ENCODE results near the gene INSC.

Gene INSC

DNA sequence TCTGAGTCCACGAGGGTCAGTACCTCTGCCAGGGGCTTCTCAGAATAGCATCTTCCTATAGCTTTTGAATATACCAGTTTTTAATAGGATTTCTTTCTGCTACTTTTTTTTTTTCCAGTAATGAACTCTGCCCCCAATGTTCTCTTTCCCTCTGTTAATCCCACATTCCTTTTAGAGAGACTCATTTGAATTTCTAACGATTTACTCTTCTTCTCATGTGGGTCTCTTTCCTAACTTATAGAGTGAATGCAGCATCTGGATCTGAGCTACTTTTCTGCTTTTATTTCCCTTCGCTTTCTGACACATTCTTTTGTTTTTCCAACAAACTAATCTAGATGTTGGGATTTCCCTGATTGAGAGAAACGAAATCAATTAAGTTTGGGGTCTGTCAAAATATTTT lies 71.4 kb downstream of the INSC start:
- Histone ChIP-seq H4K20me1 (ENCODE audit: insufficient read depth, low read length) (no peaks in the 10 kb centered on the region), H2AFZ (ENCODE audit: low read length) (no peak overlapping the region), H3K27ac (ENCODE audit: low read depth, low read length, poor library complexity, severe bottlenecking) (no peak overlapping the region), H3K36me3 (ENCODE audit: insufficient read depth, low read length) (no peaks in the 10 kb centered on the region), H3K4me1 (ENCODE audit: insufficient read depth, low read length, severe bottlenecking) (no peaks in the 10 kb centered on the region), H3K9me3 (ENCODE audit: low read length) (no peaks in the 10 kb centered on the region), H3F3A (ENCODE audit: insufficient read depth, low read length) (no peaks in the 10 kb centered on the region), H3K9me2 (ENCODE audit: low read depth, low read length) (no peaks in the 10 kb centered on the region), H3K4me3 (ENCODE audit: low read depth, low read length, poor library complexity, severe bottlenecking) (no peak overlapping the region), H3K79me2 (ENCODE audit: insufficient read depth, low read length) (no peaks in the 10 kb centered on the region), H3K27me3 (ENCODE audit: insufficient read depth, low read length) (no peaks in the 10 kb centered on the region; the same call in 1 of the 2 replicates), H3K9ac (ENCODE audit: low read length) (no peak overlapping the region), H3K4me2 (ENCODE audit: low read length) (no peak overlapping the region)
- TF ChIP-seq CTCF (IDR thresholded peaks at IDR 0.05; ENCODE audit: low read length), result no peak

GRCh38 chr11:15189189-15189588 lies 74.5 kb downstream of the INSC start:
- Histone ChIP-seq H3K9ac (ENCODE audit: low read length) (no peak overlapping the region), H3K4me3 (ENCODE audit: low read depth, low read length, poor library complexity, severe bottlenecking) (no peak overlapping the region), H3K4me2 (ENCODE audit: low read length) (no peak overlapping the region), H3K9me2 (ENCODE audit: low read depth, low read length) (no peaks in the 10 kb centered on the region), H4K20me1 (ENCODE audit: insufficient read depth, low read length) (no peaks in the 10 kb centered on the region), H3K4me1 (ENCODE audit: insufficient read depth, low read length, severe bottlenecking) (no peaks in the 10 kb centered on the region), H3K27me3 (ENCODE audit: insufficient read depth, low read length) (no peaks in the 10 kb centered on the region; the same call in 1 of the 2 replicates), H2AFZ (ENCODE audit: low read length) (no peak overlapping the region), H3K36me3 (ENCODE audit: insufficient read depth, low read length) (no peaks in the 10 kb centered on the region), H3K79me2 (ENCODE audit: insufficient read depth, low read length) (no peaks in the 10 kb centered on the region), H3K27ac (ENCODE audit: low read depth, low read length, poor library complexity, severe bottlenecking) (no peak overlapping the region), H3F3A (ENCODE audit: insufficient read depth, low read length) (no peaks in the 10 kb centered on the region), H3K9me3 (ENCODE audit: low read length) (no peaks in the 10 kb centered on the region)
- TF ChIP-seq EZH2 (IDR thresholded peaks at IDR 0.05; ENCODE audit: borderline replicate concordance, low read length) (no peak), CTCF (IDR thresholded peaks at IDR 0.05; ENCODE audit: low read length) (no peak)

DNA sequence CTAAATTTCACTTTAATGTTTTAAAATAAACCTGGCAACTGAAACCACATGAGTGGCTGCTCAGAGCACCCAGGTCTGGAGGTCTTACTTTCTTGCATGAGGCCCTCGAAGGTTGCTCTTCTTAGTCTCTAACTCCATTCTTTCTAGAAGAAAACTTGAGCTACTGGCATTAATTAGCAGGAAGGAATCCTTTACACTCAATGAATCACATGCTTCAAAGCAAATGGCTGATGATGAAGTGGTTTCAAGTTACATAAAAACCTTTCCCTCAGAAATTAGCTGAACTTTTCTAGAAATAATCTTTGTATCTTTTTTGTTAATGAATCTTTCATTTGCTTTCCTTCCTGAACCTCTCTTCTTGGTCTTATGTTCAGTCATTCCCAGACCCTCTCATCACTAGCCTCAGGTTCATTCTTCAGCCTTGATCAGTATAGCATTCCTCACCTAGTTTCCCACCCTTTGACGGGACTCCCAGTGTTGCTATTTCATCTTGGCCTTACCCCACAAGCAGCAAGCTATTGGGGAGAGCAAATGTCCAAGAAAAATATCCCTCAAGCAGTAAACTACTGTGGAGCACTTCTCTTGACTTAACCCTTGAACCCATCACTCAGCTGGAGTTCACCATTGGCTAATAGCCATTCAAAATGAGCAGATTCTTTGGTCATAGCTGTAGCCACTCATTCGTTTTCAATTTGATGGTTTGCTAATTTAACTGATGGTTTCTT lies 75.1 kb downstream of the INSC start:
- no peaks in the 10 kb centered on the region; the same call in 1 of the 2 replicates for H3K27me3 ChIP-seq (ENCODE audit: insufficient read depth, low read length)
- H3K27ac ChIP-seq (ENCODE audit: low read depth, low read length, poor library complexity, severe bottlenecking), result no peak overlapping the region
- no peaks in the 10 kb centered on the region for H3K9me2 ChIP-seq (ENCODE audit: low read depth, low read length)
- no peaks in the 10 kb centered on the region for H3F3A ChIP-seq (ENCODE audit: insufficient read depth, low read length)
- TF ChIP-seq EZH2 (IDR thresholded peaks at IDR 0.05; ENCODE audit: borderline replicate concordance, low read length), result no peak
- no peak overlapping the region for H3K4me3 ChIP-seq (ENCODE audit: low read depth, low read length, poor library complexity, severe bottlenecking)
- no peak overlapping the region for H3K4me2 ChIP-seq (ENCODE audit: low read length)
- H4K20me1 ChIP-seq (ENCODE audit: insufficient read depth, low read length), result no peaks in the 10 kb centered on the region
- H3K79me2 ChIP-seq (ENCODE audit: insufficient read depth, low read length), result no peaks in the 10 kb centered on the region
- no peaks in the 10 kb centered on the region for H3K4me1 ChIP-seq (ENCODE audit: insufficient read depth, low read length, severe bottlenecking)
- H2AFZ ChIP-seq (ENCODE audit: low read length), result no peak overlapping the region
- no peak overlapping the region for H3K9ac ChIP-seq (ENCODE audit: low read length)
- no peaks in the 10 kb centered on the region for H3K36me3 ChIP-seq (ENCODE audit: insufficient read depth, low read length)
- no peaks in the 10 kb centered on the region for H3K9me3 ChIP-seq (ENCODE audit: low read length)

DNA sequence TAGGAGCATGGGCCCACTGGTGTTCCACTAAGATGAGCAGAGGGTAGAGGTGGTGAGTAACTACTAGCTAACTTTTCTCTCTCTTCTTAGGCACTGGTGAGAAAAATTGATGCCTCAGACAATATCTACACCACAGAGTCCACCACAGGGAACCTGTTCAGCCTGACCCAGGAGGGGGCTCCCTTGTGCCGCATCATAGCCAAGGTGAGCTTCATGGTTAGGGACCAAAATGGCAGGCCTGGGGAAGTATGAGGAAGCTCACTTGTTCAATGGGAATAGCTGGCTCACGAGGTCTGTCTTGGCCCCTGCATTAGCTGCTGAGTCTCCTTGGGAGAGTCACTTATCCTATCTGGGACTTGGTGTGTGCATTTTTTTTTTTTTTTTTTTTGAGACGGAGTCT lies 75.9 kb downstream of the INSC start:
- Histone ChIP-seq H3K27ac (ENCODE audit: low read depth, low read length, poor library complexity, severe bottlenecking) (no peak overlapping the region), H3K36me3 (ENCODE audit: insufficient read depth, low read length) (no peaks in the 10 kb centered on the region), H3K4me3 (ENCODE audit: low read depth, low read length, poor library complexity, severe bottlenecking) (no peak overlapping the region), H3K4me2 (ENCODE audit: low read length) (no peak overlapping the region), H3K9ac (ENCODE audit: low read length) (no peak overlapping the region), H3F3A (ENCODE audit: insufficient read depth, low read length) (no peaks in the 10 kb centered on the region), H3K27me3 (ENCODE audit: insufficient read depth, low read length) (no peaks in the 10 kb centered on the region), H3K9me2 (ENCODE audit: low read depth, low read length) (no peaks in the 10 kb centered on the region), H3K4me1 (ENCODE audit: insufficient read depth, low read length, severe bottlenecking) (no peaks in the 10 kb centered on the region), H3K79me2 (ENCODE audit: insufficient read depth, low read length) (no peaks in the 10 kb centered on the region), H2AFZ (ENCODE audit: low read length) (no peak overlapping the region), H3K9me3 (ENCODE audit: low read length) (no peaks in the 10 kb centered on the region), H4K20me1 (ENCODE audit: insufficient read depth, low read length) (no peaks in the 10 kb centered on the region)
- TF ChIP-seq EZH2 (IDR thresholded peaks at IDR 0.05; ENCODE audit: borderline replicate concordance, low read length), result no peak

All from OCI-LY1 (cell line).